Lower leg skin (tissue), 3 donors: Measurements from ENCODE around the gene NEDD4L.

Experiments used
- POLR2A ChIP-seq, 2 donors: fragments of 450-650 bp; IDR thresholded peaks; one replicate each; pipeline ENCODE4 v1.6.1; 2016 to 2017; ENCODE audit warnings: antibody characterized with exemption in 2 of 2, mild to moderate bottlenecking in 1 of 2, moderate library complexity in 1 of 2
- TF ChIP-seq, protein P1 (sequence below), 3 donors: fragments of 450-650 bp; IDR thresholded peaks; one replicate each; pipeline ENCODE4 v1.5.1; 2016; ENCODE audit warnings: antibody characterized with exemption in 3 of 3, mild to moderate bottlenecking in 3 of 3, moderate library complexity in 2 of 3

DNA sequence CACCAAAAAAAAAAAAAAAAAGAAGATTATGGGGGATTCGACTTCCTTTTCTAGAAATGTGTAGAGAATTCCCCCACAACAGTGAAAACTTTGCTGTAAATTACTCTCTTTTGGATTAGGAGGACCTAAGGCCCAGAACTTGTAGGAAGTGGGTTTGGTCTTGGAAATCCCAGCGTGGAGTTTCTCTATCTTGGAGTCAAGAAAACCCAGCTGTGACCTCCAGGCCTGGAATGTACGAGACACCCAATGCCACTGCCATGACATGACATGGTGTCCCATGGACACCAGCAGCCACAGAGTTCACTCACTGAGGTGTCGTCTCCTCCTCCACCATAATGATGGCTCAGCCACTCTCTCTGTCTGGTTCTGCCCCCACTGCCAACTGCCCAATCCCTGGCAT lies 382.6 kb downstream of the NEDD4L start:
- TF ChIP-seq POLR2A (IDR thresholded peaks at IDR 0.05), result no peak
- TF ChIP-seq, protein P1, sequence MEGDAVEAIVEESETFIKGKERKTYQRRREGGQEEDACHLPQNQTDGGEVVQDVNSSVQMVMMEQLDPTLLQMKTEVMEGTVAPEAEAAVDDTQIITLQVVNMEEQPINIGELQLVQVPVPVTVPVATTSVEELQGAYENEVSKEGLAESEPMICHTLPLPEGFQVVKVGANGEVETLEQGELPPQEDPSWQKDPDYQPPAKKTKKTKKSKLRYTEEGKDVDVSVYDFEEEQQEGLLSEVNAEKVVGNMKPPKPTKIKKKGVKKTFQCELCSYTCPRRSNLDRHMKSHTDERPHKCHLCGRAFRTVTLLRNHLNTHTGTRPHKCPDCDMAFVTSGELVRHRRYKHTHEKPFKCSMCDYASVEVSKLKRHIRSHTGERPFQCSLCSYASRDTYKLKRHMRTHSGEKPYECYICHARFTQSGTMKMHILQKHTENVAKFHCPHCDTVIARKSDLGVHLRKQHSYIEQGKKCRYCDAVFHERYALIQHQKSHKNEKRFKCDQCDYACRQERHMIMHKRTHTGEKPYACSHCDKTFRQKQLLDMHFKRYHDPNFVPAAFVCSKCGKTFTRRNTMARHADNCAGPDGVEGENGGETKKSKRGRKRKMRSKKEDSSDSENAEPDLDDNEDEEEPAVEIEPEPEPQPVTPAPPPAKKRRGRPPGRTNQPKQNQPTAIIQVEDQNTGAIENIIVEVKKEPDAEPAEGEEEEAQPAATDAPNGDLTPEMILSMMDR (IDR thresholded peaks at IDR 0.05), result no peak
